K562 (cell line): ENCODE results near the gene TRMT1. TPM values are rescaled to one million over a fixed set of nuclear protein-coding genes. Genes with fewer than 3 reads are reported as not detected.

Source experiments
- CC2D1A ChIP-seq: fragments of 450-650 bp; IDR thresholded peaks from 2 replicates; pipeline ENCODE4 v1.6.1; 2017; ENCODE audit warnings: mild to moderate bottlenecking
- CEBPG ChIP-seq, 3 experiments: fragments of 200-800 bp in 1 of 3; sonication (Bioruptor generic) in 1 of 3; sonication (generic) in 1 of 3; formaldehyde crosslinking in 1 of 3; IDR thresholded peaks in 2 of 3; conservative IDR thresholded peaks in 1 of 3; 2 replicates each; pipeline versions ENCODE4 v1.6.1 to v1.8.0; 2016 to 2022; ENCODE audit warnings: missing compliant biosample characterization in 2 of 3, missing genetic modification characterization in 2 of 3, mild to moderate bottlenecking in 1 of 3, missing genetic modification reagents in 1 of 3
- DDX20 ChIP-seq: fragments of 450-650 bp; IDR thresholded peaks from 2 replicates; pipeline ENCODE4 v1.6.1; 2016; ENCODE audit warnings: missing genetic modification characterization, low read depth, mild to moderate bottlenecking, missing compliant biosample characterization, moderate library complexity
- DMBX1 ChIP-seq: fragments of 250-450 bp; sonication (Bioruptor Pico); IDR thresholded peaks from 2 replicates; pipeline ENCODE4 v1.8.0; 2022; ENCODE audit warnings: inconsistent platforms, mild to moderate bottlenecking, moderate library complexity, borderline replicate concordance
- E2F6 ChIP-seq, 2 experiments: IDR thresholded peaks; 2 replicates each; pipeline ENCODE4 v1.6.1; 2011; ENCODE audit warnings: borderline replicate concordance in 1 of 2, control low read depth in 1 of 2, low read depth in 1 of 2, low read length in 1 of 2, mild to moderate bottlenecking in 1 of 2, mixed read lengths in 1 of 2, moderate library complexity in 1 of 2; ENCODE audit not compliant: insufficient read depth in 1 of 2, insufficient read length in 1 of 2, poor library complexity in 1 of 2, severe bottlenecking in 1 of 2; ENCODE audit errors: extremely low read depth in 1 of 2
- ESRRA ChIP-seq: fragments of 450-650 bp; IDR thresholded peaks from 2 replicates; pipeline ENCODE4 v1.6.1; 2014; ENCODE audit warnings: low read depth, mild to moderate bottlenecking, moderate library complexity, borderline replicate concordance
- GMEB1 ChIP-seq: fragments of 250-450 bp; sonication (Bioruptor Pico); IDR thresholded peaks from 2 replicates; pipeline ENCODE4 v1.4.0; 2020; ENCODE audit warnings: mild to moderate bottlenecking
- NR1H2 ChIP-seq: sonication (generic); formaldehyde crosslinking; IDR thresholded peaks from 2 replicates; pipeline ENCODE4 v1.4.0; 2020; ENCODE audit warnings: mild to moderate bottlenecking, missing genetic modification reagents
- PHF20 ChIP-seq: fragments of 450-650 bp; IDR thresholded peaks from 2 replicates; pipeline ENCODE4 v1.6.1; 2018; ENCODE audit not compliant: partially characterized antibody
- RHOXF2B ChIP-seq: fragments of 250-450 bp; sonication (Bioruptor Pico); conservative IDR thresholded peaks from 2 replicates; pipeline ENCODE4 v1.5.1; 2021
- SPI1 ChIP-seq: IDR thresholded peaks from 2 replicates; pipeline ENCODE4 v1.6.1; 2011; ENCODE audit warnings: low read depth, low read length, control low read depth, borderline replicate concordance
- TCFL5 ChIP-seq: fragments of 250-450 bp; sonication (Bioruptor Pico); conservative IDR thresholded peaks from 2 replicates; pipeline ENCODE4 v1.6.1; 2021; ENCODE audit warnings: mild to moderate bottlenecking, moderate library complexity, matching md5 sums
- ZBTB5 ChIP-seq: fragments of 450-650 bp; IDR thresholded peaks from 2 replicates; pipeline ENCODE4 v1.6.1; 2017; ENCODE audit warnings: antibody characterized with exemption
- ZC3H4 ChIP-seq: sonication (generic); formaldehyde crosslinking; IDR thresholded peaks from 2 replicates; pipeline ENCODE4 v1.9.0; 2021; ENCODE audit warnings: missing genetic modification reagents, borderline replicate concordance
- ZNF232 ChIP-seq: sonication (generic); formaldehyde crosslinking; IDR thresholded peaks from 2 replicates; pipeline ENCODE4 v1.8.0; 2022; ENCODE audit warnings: mild to moderate bottlenecking, missing genetic modification reagents
- ZSCAN32 ChIP-seq: fragments of 450-650 bp; formaldehyde crosslinking; IDR thresholded peaks from 2 replicates; pipeline ENCODE4 v1.4.0; 2020; ENCODE audit warnings: mild to moderate bottlenecking, moderate library complexity
- polyA plus RNA-seq, 8 experiments: library from polyadenylated mRNA; depleted of rRNA in 4 of 8; stranded (reverse) in 5 of 8; unstranded in 3 of 8; fragments of >200 nt; fragmentation: Nextera tagmentation in 2 of 8; fragmentation: Illumina TruSeq in 1 of 8; extraction: Ambion mirVana in 2 of 8; extraction: Trizol in 1 of 8; gene quantifications; 2 replicates each; pipeline versions ENCODE4 v1.2.1 to v1.2.3, GENCODE V29; 2011 to 2014; ENCODE audit warnings: inconsistent platforms in 1 of 8, missing spikeins in 1 of 8
- total RNA-seq, 7 experiments: library from RNA; depleted of rRNA in 6 of 7; stranded (reverse); fragments of >200 nt in 6 of 7; fragmentation: Illumina TruSeq in 2 of 7; extraction: Trizol in 2 of 7; gene quantifications; 2 replicates each; pipeline versions ENCODE4 v1.2.1 to v1.2.3, GENCODE V29; 2011 to 2021; ENCODE audit warnings: low replicate concordance in 1 of 7
- TF ChIP-seq, protein P1 (sequence below): fragments of 250-450 bp; sonication (Bioruptor Pico); IDR thresholded peaks from 2 replicates; pipeline ENCODE4 v1.6.1; 2021; ENCODE audit warnings: mild to moderate bottlenecking
- TF ChIP-seq, protein P2 (sequence below): sonication (generic); formaldehyde crosslinking; IDR thresholded peaks from 2 replicates; pipeline ENCODE4 v1.8.1; 2022; ENCODE audit warnings: missing genetic modification reagents
- TF ChIP-seq, protein P3 (sequence below): fragments of 450-650 bp; IDR thresholded peaks from 2 replicates; pipeline ENCODE4 v1.6.1; 2016; ENCODE audit warnings: missing biosample characterization, missing genetic modification characterization

TRMT1 gene
- total and polyA plus RNA-seq, 9 of the 15 experiments (the other 6 are each of a cell fraction or from before 2014, with no cell fraction given): 5.8 to 158 (median 54.3) TPM

DNA sequence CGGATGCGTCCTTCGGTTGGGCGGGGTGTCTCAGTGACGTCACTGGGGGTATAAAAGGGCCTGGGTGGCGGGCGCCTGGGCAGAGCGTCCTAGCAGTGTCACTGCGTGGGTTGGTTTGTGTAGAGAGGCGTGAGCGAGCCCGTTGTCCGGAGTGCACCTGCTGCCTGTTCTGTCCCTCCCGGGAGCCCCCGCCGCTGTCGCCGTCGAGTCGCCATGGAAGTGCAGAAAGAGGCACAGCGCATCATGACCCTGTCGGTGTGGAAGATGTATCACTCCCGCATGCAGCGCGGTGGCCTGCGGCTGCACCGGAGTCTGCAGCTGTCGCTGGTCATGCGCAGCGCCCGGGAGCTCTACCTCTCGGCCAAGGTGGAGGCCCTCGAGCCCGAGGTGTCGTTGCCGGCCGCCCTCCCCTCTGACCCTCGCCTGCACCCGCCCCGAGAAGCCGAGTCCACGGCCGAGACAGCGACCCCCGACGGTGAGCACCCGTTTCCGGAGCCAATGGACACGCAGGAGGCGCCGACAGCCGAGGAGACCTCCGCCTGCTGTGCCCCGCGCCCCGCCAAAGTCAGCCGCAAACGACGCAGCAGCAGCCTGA lies 36.5 kb upstream of the TRMT1 start (continued):
- no peak for TF ChIP-seq ZBTB5
- TF ChIP-seq NR1H2 (CRISPR knock-in tag): no peak
- TF ChIP-seq RHOXF2B (CRISPR knock-in tag): no peak
- no peak for TF ChIP-seq CC2D1A
- TF ChIP-seq TCFL5 (CRISPR knock-in tag): no peak
- no peak for TF ChIP-seq ZNF232 (CRISPR knock-in tag)
- no peak for TF ChIP-seq PHF20
- TF ChIP-seq, protein P1, sequence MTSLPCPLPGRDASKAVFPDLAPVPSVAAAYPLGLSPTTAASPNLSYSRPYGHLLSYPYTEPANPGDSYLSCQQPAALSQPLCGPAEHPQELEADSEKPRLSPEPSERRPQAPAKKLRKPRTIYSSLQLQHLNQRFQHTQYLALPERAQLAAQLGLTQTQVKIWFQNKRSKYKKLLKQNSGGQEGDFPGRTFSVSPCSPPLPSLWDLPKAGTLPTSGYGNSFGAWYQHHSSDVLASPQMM (CRISPR knock-in tag): no peak
- TF ChIP-seq DMBX1 (CRISPR knock-in tag): no peak
- TF ChIP-seq, protein P2, sequence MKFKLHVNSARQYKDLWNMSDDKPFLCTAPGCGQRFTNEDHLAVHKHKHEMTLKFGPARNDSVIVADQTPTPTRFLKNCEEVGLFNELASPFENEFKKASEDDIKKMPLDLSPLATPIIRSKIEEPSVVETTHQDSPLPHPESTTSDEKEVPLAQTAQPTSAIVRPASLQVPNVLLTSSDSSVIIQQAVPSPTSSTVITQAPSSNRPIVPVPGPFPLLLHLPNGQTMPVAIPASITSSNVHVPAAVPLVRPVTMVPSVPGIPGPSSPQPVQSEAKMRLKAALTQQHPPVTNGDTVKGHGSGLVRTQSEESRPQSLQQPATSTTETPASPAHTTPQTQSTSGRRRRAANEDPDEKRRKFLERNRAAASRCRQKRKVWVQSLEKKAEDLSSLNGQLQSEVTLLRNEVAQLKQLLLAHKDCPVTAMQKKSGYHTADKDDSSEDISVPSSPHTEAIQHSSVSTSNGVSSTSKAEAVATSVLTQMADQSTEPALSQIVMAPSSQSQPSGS: peak; percentile 16; the same call in 1 of the 2 replicates
- TF ChIP-seq E2F6 (IDR thresholded peaks at IDR 0.05; ENCODE audit: borderline replicate concordance in 1 of 2, extremely low read depth in 1 of 2, insufficient read depth in 1 of 2, insufficient read length in 1 of 2, low read depth in 1 of 2, low read length in 1 of 2, poor library complexity in 1 of 2, severe bottlenecking in 1 of 2): peak in 1 of 2 experiments; percentile 53
- no peak for TF ChIP-seq CEBPG (CRISPR knock-in tag; IDR thresholded peaks at IDR 0.05)
- no peak for TF ChIP-seq CEBPG (tag; conservative IDR thresholded peaks at IDR 0.05 in 1 of 2, IDR thresholded peaks at IDR 0.05 in 1 of 2)
- peak; percentile 58; the same call in 1 of the 2 replicates for TF ChIP-seq ZSCAN32 (CRISPR knock-in tag)
- TF ChIP-seq DDX20 (tag): no peak
- TF ChIP-seq ZC3H4: peak; percentile 90
- TF ChIP-seq, protein P3, sequence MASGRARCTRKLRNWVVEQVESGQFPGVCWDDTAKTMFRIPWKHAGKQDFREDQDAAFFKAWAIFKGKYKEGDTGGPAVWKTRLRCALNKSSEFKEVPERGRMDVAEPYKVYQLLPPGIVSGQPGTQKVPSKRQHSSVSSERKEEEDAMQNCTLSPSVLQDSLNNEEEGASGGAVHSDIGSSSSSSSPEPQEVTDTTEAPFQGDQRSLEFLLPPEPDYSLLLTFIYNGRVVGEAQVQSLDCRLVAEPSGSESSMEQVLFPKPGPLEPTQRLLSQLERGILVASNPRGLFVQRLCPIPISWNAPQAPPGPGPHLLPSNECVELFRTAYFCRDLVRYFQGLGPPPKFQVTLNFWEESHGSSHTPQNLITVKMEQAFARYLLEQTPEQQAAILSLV (tag): no peak
- 0 out of 2 replicates have a peak, but pooled peaks have one; percentile 6 for TF ChIP-seq ESRRA
- peak; percentile 49; the same call in 1 of the 2 replicates for TF ChIP-seq GMEB1 (CRISPR knock-in tag)
- no peak for TF ChIP-seq SPI1
